Measurements from ENCODE around the gene CFAP206. TPM values are rescaled to one million over a fixed set of nuclear protein-coding genes. Genes with fewer than 3 reads are reported as not detected.

CFAP206 gene
- total RNA-seq, 1 donor: 0.36 TPM

DNA sequence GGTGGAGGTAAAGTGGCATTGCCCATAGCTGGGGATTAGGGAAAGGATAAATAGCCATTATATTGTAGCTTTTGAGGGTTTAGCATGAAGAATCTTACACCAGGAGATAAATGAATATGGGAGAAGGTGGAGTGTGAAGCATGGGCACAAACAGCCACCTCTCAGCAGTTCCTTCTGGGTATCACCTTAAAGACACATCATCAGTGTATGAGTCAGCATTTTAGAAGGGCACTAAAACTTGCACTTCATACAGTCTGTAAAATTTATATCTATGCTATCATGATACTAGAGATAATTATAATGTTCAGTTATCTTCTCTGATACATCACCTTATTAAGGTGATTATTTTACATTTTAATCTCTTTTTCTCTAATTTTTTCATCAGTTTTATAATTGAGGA, 90.3 kb downstream of the CFAP206 start:
- Histone ChIP-seq H3K27me3 (ENCODE audit: insufficient read depth, low read length) (no peaks in the 10 kb centered on the region), H4K20me1 (ENCODE audit: insufficient read depth, low read length) (no peaks in the 10 kb centered on the region), H3K4me3 (ENCODE audit: insufficient read depth, low read length) (no peak overlapping the region), H3K9me3 (ENCODE audit: low read depth, low read length) (no peaks in the 10 kb centered on the region), H3K4me2 (ENCODE audit: insufficient read depth, low read length) (no peak overlapping the region), H3K79me2 (ENCODE audit: insufficient read depth, low read length) (no peaks in the 10 kb centered on the region), H3K4me1 (ENCODE audit: insufficient read depth, low read length) (no peaks in the 10 kb centered on the region), H3K27ac (ENCODE audit: low read depth, low read length) (no peak overlapping the region), H2AFZ (ENCODE audit: low read length) (no peak overlapping the region), H3K36me3 (ENCODE audit: insufficient read depth, low read length) (peaks cover 21% of the 10 kb centered on the region)
- TF ChIP-seq, protein P1, sequence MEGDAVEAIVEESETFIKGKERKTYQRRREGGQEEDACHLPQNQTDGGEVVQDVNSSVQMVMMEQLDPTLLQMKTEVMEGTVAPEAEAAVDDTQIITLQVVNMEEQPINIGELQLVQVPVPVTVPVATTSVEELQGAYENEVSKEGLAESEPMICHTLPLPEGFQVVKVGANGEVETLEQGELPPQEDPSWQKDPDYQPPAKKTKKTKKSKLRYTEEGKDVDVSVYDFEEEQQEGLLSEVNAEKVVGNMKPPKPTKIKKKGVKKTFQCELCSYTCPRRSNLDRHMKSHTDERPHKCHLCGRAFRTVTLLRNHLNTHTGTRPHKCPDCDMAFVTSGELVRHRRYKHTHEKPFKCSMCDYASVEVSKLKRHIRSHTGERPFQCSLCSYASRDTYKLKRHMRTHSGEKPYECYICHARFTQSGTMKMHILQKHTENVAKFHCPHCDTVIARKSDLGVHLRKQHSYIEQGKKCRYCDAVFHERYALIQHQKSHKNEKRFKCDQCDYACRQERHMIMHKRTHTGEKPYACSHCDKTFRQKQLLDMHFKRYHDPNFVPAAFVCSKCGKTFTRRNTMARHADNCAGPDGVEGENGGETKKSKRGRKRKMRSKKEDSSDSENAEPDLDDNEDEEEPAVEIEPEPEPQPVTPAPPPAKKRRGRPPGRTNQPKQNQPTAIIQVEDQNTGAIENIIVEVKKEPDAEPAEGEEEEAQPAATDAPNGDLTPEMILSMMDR (IDR thresholded peaks at IDR 0.05; ENCODE audit: extremely low read depth, low read depth, low read length): no peak
- DNase-seq (ENCODE audit: insufficient read length, low spot score, missing footprints): no peak

DNA sequence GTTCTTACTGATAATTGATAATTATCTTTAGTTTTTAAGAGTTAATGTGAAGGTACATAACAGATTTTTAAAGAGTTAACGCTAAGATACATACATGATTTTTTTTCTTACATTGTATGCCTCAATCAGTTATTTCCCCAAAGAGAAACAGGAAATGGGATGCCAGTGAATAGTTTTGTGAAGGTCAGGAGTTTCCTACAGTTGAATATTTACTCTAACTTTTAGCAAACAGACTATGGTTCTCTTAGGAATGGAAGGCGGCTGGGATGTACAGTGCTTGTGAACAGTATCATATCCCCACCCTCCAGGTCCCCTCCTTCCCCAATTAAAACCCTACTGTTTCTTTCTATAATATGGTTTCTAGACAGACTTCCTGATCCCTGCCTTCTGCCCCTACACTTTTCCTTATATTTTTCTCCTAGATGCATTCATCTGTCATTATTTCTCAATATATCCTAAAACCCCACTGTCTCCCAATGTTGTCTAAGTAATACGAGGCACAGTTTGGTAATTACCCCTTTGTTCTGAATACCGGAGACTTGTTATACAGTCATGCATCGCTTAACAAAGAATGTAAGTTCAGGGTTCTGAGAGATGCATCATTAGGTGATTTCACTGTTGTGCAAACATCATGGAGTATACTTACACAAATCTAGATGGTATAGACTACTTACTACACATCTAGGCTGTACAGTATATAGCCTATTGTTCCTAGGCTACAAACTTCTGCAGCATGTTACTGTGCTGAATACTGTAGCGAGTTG, 94.2 kb downstream of the CFAP206 start:
- H3K36me3 ChIP-seq (ENCODE audit: insufficient read depth, low read length): peaks cover 24% of the 10 kb centered on the region
- no peak for DNase-seq (ENCODE audit: insufficient read length, low spot score, missing footprints)
- H3K4me1 ChIP-seq (ENCODE audit: insufficient read depth, low read length): no peaks in the 10 kb centered on the region

DNA sequence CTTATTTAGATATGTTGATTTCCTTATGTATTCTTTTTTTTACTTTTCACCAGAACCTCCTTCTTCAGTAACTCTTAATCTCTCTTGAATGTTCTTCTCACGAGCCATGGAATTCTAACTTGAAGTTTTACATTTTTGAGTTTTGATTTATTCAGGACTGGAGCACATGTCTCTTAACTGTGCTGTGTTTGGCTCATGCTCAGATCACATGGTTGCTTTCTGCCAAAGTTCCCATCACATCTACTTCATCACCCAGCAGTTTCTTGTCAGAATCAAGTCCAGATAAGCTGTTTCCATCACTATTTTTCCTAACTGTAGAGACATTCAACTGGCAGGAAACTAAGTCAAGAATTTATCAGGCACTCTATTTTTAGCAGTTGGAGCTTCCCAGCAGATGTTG, 96.7 kb downstream of the CFAP206 start:
- H2AFZ ChIP-seq (ENCODE audit: low read length): no peak overlapping the region
- no peak overlapping the region for H3K4me2 ChIP-seq (ENCODE audit: insufficient read depth, low read length)
- TF ChIP-seq, protein P1 (IDR thresholded peaks at IDR 0.05; ENCODE audit: extremely low read depth, low read depth, low read length): no peak
- no peak for DNase-seq (ENCODE audit: insufficient read length, low spot score, missing footprints)
- H3K36me3 ChIP-seq (ENCODE audit: insufficient read depth, low read length): peaks cover 41% of the 10 kb centered on the region
- no peaks in the 10 kb centered on the region for H4K20me1 ChIP-seq (ENCODE audit: insufficient read depth, low read length)
- H3K27me3 ChIP-seq (ENCODE audit: insufficient read depth, low read length): no peaks in the 10 kb centered on the region
- H3K79me2 ChIP-seq (ENCODE audit: insufficient read depth, low read length): no peaks in the 10 kb centered on the region
- H3K4me1 ChIP-seq (ENCODE audit: insufficient read depth, low read length): no peaks in the 10 kb centered on the region
- no peak overlapping the region for H3K27ac ChIP-seq (ENCODE audit: low read depth, low read length)
- no peaks in the 10 kb centered on the region for H3K9me3 ChIP-seq (ENCODE audit: low read depth, low read length)
- no peak overlapping the region for H3K4me3 ChIP-seq (ENCODE audit: insufficient read depth, low read length)

More for the DNA sequence above, 94.2 kb downstream of the CFAP206 start:
- Histone ChIP-seq H3K9me3 (ENCODE audit: low read depth, low read length) (no peaks in the 10 kb centered on the region), H3K4me3 (ENCODE audit: insufficient read depth, low read length) (no peak overlapping the region), H3K4me2 (ENCODE audit: insufficient read depth, low read length) (no peak overlapping the region), H3K27ac (ENCODE audit: low read depth, low read length) (no peak overlapping the region), H3K27me3 (ENCODE audit: insufficient read depth, low read length) (no peaks in the 10 kb centered on the region), H3K79me2 (ENCODE audit: insufficient read depth, low read length) (no peaks in the 10 kb centered on the region), H4K20me1 (ENCODE audit: insufficient read depth, low read length) (no peaks in the 10 kb centered on the region), H2AFZ (ENCODE audit: low read length) (no peak overlapping the region)
- TF ChIP-seq, protein P1 (IDR thresholded peaks at IDR 0.05; ENCODE audit: extremely low read depth, low read depth, low read length): no peak

Small RNA genes lying within 50 kb of the gene (small RNA-seq; reads per million reads assigned to genes)
- gene AL049697.2: not detected
- not detected for gene RNU6-444P

Other genes starting within 250 kb of the CFAP206 start
- 6.2 and 6.5 TPM in 2 replicates for gene SMIM8, start 85.4 kb upstream of the CFAP206 start, total RNA-seq
- gene GJB7, start 78.7 kb upstream of the CFAP206 start, total RNA-seq: not detected in 2 replicates
- 2.7 and 3.3 TPM in 2 replicates for gene C6orf163, start 63.2 kb upstream of the CFAP206 start, total RNA-seq
- 15.3 and 15.6 TPM in 2 replicates for gene SLC35A1, start 65.0 kb downstream of the CFAP206 start, total RNA-seq
- gene RARS2, start 182.0 kb downstream of the CFAP206 start, total RNA-seq: 49.9 and 50.7 TPM in 2 replicates
- 26.1 and 35.7 TPM in 2 replicates for gene ORC3, start 182.2 kb downstream of the CFAP206 start, total RNA-seq

Measured in osteoblast (primary cell).